GM20431 (cell line): ENCODE measurements around the gene ACR.
"Not testable (repeated sequence)": the region's sequence is repeated elsewhere in the genome, so short reads cannot be mapped to it uniquely, and the experiment has no call there.

Experiments
- in situ Hi-C: fragments of 300-500 bp; cut with MseI, MboI; formaldehyde crosslinking; loops from one replicate; pipeline ENCODE4 v1.15.0; 2020; ENCODE audit warnings: low sequenced_read_pairs; ENCODE audit not compliant: unreplicated experiment

ACR gene

GRCh38 chr22:50730013-50730891 lies 7.8 kb upstream of the ACR start:
- in situ Hi-C loops = no loop called here

GRCh38 chr22:50730941-50731661 lies 6.9 kb upstream of the ACR start:
- in situ Hi-C loops = no loop called here

- in situ Hi-C loops = no loop called here
Measured at GRCh38 chr22:50731811-50732624, 6.0 kb upstream of the ACR start.

- in situ Hi-C loops = no loop called here
Measured at GRCh38 chr22:50732681-50733080, 5.3 kb upstream of the ACR start.

GRCh38 chr22:50733521-50734342 lies 4.3 kb upstream of the ACR start:
- in situ Hi-C loops = no loop called here

GRCh38 chr22:50734343-50734771 lies 3.6 kb upstream of the ACR start:
- in situ Hi-C loops = no loop called here

GRCh38 chr22:50734986-50735738 lies 2.8 kb upstream of the ACR start:
- in situ Hi-C loops = no loop called here

- in situ Hi-C loops = no loop called here
Measured at GRCh38 chr22:50735739-50736030, 2.3 kb upstream of the ACR start.

- in situ Hi-C loops = no loop called here
Measured at GRCh38 chr22:50738649-50739227, 734 bp downstream of the ACR start.

GRCh38 chr22:50739279-50739691 lies 1.3 kb downstream of the ACR start:
- in situ Hi-C loops = no loop called here

- in situ Hi-C loops = no loop called here
Measured at GRCh38 chr22:50739894-50740293, 1.9 kb downstream of the ACR start.

- in situ Hi-C loops = not testable (repeated sequence)
Measured at GRCh38 chr22:50740714-50741113, 2.7 kb downstream of the ACR start.

GRCh38 chr22:50744424-50744823 lies 6.4 kb downstream of the ACR start:
- in situ Hi-C loops = not testable (repeated sequence)

GRCh38 chr22:50747521-50747920 lies 9.5 kb downstream of the ACR start:
- in situ Hi-C loops = not testable (repeated sequence)

GRCh38 chr22:50748630-50749029 lies 10.6 kb downstream of the ACR start:
- in situ Hi-C loops = not testable (repeated sequence)

GRCh38 chr22:50749302-50750074 lies 11.5 kb downstream of the ACR start:
- in situ Hi-C loops = not testable (repeated sequence)

- in situ Hi-C loops = not testable (repeated sequence)
Measured at GRCh38 chr22:50755251-50755650, 17.2 kb downstream of the ACR start.

GRCh38 chr22:50756406-50756805 lies 18.4 kb downstream of the ACR start:
- in situ Hi-C loops = not testable (repeated sequence)
